T1000 (cell line): Measurements from ENCODE around the gene NFIL3.
"Not testable (repeated sequence)": the region's sequence is repeated elsewhere in the genome, so short reads cannot be mapped to it uniquely, and the experiment has no call there.

Experiments used
- DNase-seq: peaks from one replicate; lab custom pipeline; 2025; ENCODE audit warnings: mixed read lengths; lab: John Stamatoyannopoulos, UW

NFIL3 gene

GRCh38 chr9:91395106-91395552 is 28.5 kb downstream of the NFIL3 start:
- no peak for DNase-seq

- DNase-seq = no peak
Observed at GRCh38 chr9:91393826-91394225, 29.8 kb downstream of the NFIL3 start.

GRCh38 chr9:91392435-91392834 is 31.2 kb downstream of the NFIL3 start:
- no peak for DNase-seq

- no peak for DNase-seq
Observed at GRCh38 chr9:91391818-91392217, 31.8 kb downstream of the NFIL3 start.

- no peak for DNase-seq
Observed at GRCh38 chr9:91391412-91391811, 32.2 kb downstream of the NFIL3 start.

- not testable (repeated sequence) for DNase-seq
Observed at GRCh38 chr9:91389686-91390085, 33.9 kb downstream of the NFIL3 start.

GRCh38 chr9:91386765-91387164 is 36.9 kb downstream of the NFIL3 start:
- no peak for DNase-seq

- no peak for DNase-seq
Observed at GRCh38 chr9:91384954-91385353, 38.7 kb downstream of the NFIL3 start.

GRCh38 chr9:91383577-91383976 is 40.1 kb downstream of the NFIL3 start:
- no peak for DNase-seq

GRCh38 chr9:91382298-91382697 is 41.3 kb downstream of the NFIL3 start:
- no peak for DNase-seq

- DNase-seq = no peak
Observed at GRCh38 chr9:91379426-91379825, 44.2 kb downstream of the NFIL3 start.

- DNase-seq = no peak
Observed at GRCh38 chr9:91378695-91379127, 44.9 kb downstream of the NFIL3 start.

- DNase-seq = not testable (repeated sequence)
Observed at GRCh38 chr9:91378054-91378453, 45.6 kb downstream of the NFIL3 start.

- no peak for DNase-seq
Observed at GRCh38 chr9:91376239-91376638, 47.4 kb downstream of the NFIL3 start.

- no peak for DNase-seq
Observed at GRCh38 chr9:91374939-91375338, 48.7 kb downstream of the NFIL3 start.

- DNase-seq = no peak
Observed at GRCh38 chr9:91371894-91372293, 51.7 kb downstream of the NFIL3 start.

GRCh38 chr9:91370006-91370405 is 53.6 kb downstream of the NFIL3 start:
- not testable (repeated sequence) for DNase-seq

- DNase-seq = no peak
Observed at GRCh38 chr9:91364702-91365101, 58.9 kb downstream of the NFIL3 start.

- no peak for DNase-seq
Observed at GRCh38 chr9:91364005-91364404, 59.6 kb downstream of the NFIL3 start.

- DNase-seq = no peak
Observed at GRCh38 chr9:91362051-91362611, 61.5 kb downstream of the NFIL3 start.

GRCh38 chr9:91361291-91362050 is 62.2 kb downstream of the NFIL3 start, which contains the start of gene AUH:
AUH (minus strand) TSS chr9:91361918; CDS start chr9:91361889, 29 bp downstream.
- peak; percentile 79 for DNase-seq

GRCh38 chr9:91360551-91361290 is 62.9 kb downstream of the NFIL3 start:
- DNase-seq = no peak
